PFSK-1 (cell line): Measurements from ENCODE around the gene MAFG.

Experiments
- FOXP2 ChIP-seq: optimal IDR thresholded peaks from 2 replicates; pipeline ENCODE3; 2011; ENCODE audit warnings: borderline replicate concordance, control low read depth, inconsistent platforms; ENCODE audit not compliant: insufficient read depth; ENCODE audit errors: extremely low read length, extremely low read depth
- POLR2AphosphoS5 ChIP-seq: IDR thresholded peaks from 2 replicates; pipeline ENCODE4 v1.6.1; 2012; ENCODE audit warnings: low read depth, mild to moderate bottlenecking, control low read depth, low read length, moderate library complexity
- REST ChIP-seq, 2 experiments: IDR thresholded peaks; 2 replicates each; pipeline versions ENCODE4 v1.6.1 to v1.8.0; 2011 to 2012; ENCODE audit warnings: low read depth in 2 of 2, low read length in 2 of 2, control low read depth in 1 of 2, inconsistent platforms in 1 of 2, mild to moderate bottlenecking in 1 of 2, moderate library complexity in 1 of 2; ENCODE audit not compliant: insufficient read depth in 1 of 2
- SIN3A ChIP-seq: IDR thresholded peaks from 2 replicates; pipeline ENCODE4 v1.6.1; 2012; ENCODE audit warnings: mild to moderate bottlenecking, low read length, moderate library complexity, borderline replicate concordance; ENCODE audit not compliant: insufficient read depth
- TAF1 ChIP-seq: IDR thresholded peaks from 2 replicates; pipeline ENCODE4 v1.6.1; 2012; ENCODE audit warnings: low read length, control low read depth, borderline replicate concordance; ENCODE audit not compliant: insufficient read depth

The MAFG gene

GRCh38 chr17:81968396-81968745 lies 40.8 kb upstream of the MAFG start:
- no peak for TF ChIP-seq REST (IDR thresholded peaks at IDR 0.05; ENCODE audit: insufficient read depth in 1 of 2, low read depth in 2 of 2, low read length in 2 of 2)
- no peak for TF ChIP-seq SIN3A

DNA sequence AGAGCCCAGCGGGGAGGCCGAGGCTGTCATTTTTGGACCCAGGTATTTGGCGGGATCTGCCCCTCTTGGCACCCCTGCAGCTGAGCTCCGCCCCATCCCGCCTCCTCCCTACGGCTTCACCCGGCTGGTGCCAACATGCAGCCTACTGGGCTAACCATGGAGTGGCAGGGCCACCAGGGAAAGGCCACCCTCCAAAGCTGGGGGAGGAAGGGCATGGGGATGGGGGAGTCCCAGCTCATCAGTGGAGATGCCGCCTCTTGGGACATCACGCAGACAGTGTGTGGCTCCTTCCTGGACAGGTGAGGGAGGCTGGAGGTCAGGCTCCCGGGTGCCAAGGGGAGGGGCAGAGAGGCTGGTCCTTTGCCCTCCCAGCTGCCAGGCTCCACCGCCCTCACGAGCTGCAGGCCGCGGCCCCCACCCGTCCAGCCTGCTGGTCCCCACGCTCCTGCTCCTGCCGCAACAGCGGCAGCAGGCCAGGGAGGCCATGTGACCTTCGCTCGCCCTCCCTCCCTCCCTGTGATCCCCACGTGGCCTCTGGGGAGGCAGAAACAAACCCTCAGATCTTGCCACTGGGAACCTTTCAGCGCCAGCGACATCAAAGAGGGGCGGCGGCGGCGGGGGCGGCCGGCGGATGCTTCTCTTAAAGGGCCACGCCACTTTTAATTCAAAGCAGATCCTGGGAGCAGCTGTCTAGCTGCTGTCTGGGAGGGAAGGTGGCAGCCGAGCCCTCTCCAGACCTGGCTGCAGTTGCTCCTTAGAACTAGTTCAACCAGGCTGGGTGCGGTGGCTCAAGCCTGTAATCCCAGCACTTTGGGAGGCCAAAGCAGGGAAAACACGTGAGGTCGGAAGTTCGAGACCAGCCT lies 40.2 kb upstream of the MAFG start:
- no peak for TF ChIP-seq TAF1
- TF ChIP-seq POLR2AphosphoS5 = no peak
- no peak for TF ChIP-seq FOXP2
- TF ChIP-seq SIN3A = no peak
- TF ChIP-seq REST (IDR thresholded peaks at IDR 0.05; ENCODE audit: insufficient read depth in 1 of 2, low read depth in 2 of 2, low read length in 2 of 2) = no peak

DNA sequence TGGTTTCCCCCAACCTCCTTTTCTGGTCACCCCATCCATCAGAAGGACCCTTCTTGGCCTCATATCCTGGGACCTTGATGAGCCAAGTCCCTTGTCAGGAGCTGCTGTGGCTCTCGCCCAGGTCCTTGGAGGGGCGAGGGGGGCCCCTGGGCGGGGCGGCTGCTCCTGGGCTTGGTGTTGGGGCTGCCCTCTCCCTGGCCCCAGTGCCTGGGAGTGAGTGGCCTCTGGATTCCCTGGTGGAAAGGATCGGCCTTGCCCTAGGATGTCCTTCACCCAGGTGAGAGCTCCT lies 39.7 kb upstream of the MAFG start:
- TF ChIP-seq TAF1 (no peak), REST (IDR thresholded peaks at IDR 0.05; ENCODE audit: insufficient read depth in 1 of 2, low read depth in 2 of 2, low read length in 2 of 2) (no peak), POLR2AphosphoS5 (no peak), SIN3A (no peak), FOXP2 (no peak)

DNA sequence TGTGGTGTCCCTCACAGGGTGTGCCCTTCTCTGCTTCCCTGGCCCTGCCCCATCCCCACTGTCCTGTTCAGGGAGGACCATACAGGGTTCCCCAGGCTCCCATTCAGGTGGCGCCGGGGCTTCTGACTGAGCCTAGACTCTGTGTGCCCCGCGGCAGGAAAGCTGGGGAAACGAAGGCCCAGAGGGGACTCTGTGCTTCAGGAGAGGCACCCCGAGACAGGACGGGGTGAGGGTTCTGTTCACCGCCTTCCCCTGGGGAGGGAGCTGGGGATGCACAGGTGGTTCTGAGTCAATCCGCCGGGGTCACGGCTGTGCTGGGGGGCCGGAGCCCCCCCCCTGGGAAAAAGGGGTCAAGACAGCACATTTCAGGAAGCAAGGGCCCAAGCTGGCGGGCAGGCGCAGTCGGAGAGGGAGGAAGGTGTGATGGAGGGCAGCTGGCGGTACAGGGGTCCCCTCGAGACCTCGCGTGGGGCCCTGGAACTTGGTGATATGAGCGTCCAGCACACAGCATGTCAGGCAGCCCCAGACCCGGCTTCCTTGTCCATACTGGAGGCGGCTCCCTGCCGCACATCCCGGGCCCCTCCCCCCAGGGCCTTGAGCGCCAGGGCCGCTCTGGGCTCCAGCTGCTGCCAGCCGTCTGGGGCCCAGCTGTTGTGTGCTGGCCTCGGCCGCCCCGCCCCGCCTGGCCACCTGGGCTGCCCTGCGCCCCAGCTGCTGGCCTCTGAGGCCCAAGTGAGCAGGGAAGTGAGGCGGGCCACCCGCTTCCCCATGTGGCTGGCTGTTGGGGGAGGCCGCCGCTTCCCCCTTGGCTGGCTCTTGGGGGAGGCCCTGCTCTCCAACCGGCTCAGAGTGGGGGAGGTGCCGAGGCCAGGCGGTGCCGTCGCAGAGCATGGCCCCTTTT lies 39.1 kb upstream of the MAFG start:
- TF ChIP-seq FOXP2 (no peak), REST (IDR thresholded peaks at IDR 0.05; ENCODE audit: insufficient read depth in 1 of 2, low read depth in 2 of 2, low read length in 2 of 2) (no peak), POLR2AphosphoS5 (no peak), TAF1 (no peak), SIN3A (no peak)
